AG09309 (cell line): ENCODE measurements around the gene HSD17B1.
"Not testable (repeated sequence)": the region's sequence is repeated elsewhere in the genome, so short reads cannot be mapped to it uniquely, and the experiment has no call there.

Experiments
- DNase-seq: peaks from one replicate; pipeline ENCODE4 v3.0.0-alpha.2; 2010; ENCODE audit warnings: low read depth
- H3K4me3 ChIP-seq: 2 replicates; pipeline ENCODE4 v1.5.1; 2011; ENCODE audit warnings: mild to moderate bottlenecking, low read depth, low read length, moderate library complexity; ENCODE audit not compliant: control insufficient read depth
- TF ChIP-seq, protein P1 (sequence below): IDR thresholded peaks from 2 replicates; pipeline ENCODE4 v1.5.1; 2011; ENCODE audit warnings: mild to moderate bottlenecking, low read depth, low read length, inconsistent platforms; ENCODE audit not compliant: insufficient read depth, control insufficient read depth; ENCODE audit errors: missing control alignments

Gene HSD17B1, protein sequence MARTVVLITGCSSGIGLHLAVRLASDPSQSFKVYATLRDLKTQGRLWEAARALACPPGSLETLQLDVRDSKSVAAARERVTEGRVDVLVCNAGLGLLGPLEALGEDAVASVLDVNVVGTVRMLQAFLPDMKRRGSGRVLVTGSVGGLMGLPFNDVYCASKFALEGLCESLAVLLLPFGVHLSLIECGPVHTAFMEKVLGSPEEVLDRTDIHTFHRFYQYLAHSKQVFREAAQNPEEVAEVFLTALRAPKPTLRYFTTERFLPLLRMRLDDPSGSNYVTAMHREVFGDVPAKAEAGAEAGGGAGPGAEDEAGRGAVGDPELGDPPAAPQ

DNA sequence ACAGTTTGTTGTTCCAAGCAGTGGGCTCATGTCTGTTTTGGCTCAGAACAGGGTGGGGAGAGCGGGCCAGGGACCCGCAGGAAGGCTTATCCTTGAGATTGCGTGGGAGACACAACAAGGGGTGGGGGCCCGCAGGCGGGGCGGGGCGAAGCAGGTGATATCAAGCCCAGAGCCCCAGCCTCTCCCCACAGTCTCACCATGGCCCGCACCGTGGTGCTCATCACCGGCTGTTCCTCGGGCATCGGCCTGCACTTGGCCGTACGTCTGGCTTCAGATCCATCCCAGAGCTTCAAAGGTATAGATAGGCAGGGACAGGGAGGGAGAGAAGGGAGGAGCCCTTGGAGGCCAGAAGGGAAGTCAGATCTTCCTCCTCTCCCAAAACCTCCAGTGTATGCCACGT lies at the start of gene HSD17B1:
Gene HSD17B1 (plus strand): TSS at position 188 of the 400 bp plus-strand sequence. CDS start 11 bp downstream, at position 199.
- peak within 1 kb of the TSS; percentile 97 for H3K4me3 ChIP-seq
- not testable (repeated sequence) for DNase-seq

DNA sequence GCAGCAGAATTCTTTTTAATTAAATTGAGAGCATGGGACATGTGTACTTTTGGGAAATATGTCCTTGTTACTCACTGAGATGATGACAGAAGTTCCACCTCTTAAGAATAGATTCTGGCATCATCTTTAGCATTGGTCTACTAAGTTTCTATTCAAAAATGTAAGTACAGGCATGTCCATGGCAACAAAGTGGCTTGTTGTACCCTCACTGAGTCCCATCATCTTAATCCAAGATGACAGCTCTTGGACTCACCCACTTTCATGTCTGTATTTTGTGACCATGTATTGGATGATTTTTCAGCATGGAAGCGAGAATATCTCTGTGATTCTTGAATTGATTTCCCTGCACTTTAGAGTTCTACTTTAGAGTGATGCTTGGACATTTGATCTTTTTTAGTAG lies 49.8 kb upstream of the HSD17B1 start:
- TF ChIP-seq, protein P1, sequence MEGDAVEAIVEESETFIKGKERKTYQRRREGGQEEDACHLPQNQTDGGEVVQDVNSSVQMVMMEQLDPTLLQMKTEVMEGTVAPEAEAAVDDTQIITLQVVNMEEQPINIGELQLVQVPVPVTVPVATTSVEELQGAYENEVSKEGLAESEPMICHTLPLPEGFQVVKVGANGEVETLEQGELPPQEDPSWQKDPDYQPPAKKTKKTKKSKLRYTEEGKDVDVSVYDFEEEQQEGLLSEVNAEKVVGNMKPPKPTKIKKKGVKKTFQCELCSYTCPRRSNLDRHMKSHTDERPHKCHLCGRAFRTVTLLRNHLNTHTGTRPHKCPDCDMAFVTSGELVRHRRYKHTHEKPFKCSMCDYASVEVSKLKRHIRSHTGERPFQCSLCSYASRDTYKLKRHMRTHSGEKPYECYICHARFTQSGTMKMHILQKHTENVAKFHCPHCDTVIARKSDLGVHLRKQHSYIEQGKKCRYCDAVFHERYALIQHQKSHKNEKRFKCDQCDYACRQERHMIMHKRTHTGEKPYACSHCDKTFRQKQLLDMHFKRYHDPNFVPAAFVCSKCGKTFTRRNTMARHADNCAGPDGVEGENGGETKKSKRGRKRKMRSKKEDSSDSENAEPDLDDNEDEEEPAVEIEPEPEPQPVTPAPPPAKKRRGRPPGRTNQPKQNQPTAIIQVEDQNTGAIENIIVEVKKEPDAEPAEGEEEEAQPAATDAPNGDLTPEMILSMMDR, result no peak
- no peak for DNase-seq
- no peak overlapping the region for H3K4me3 ChIP-seq

DNA sequence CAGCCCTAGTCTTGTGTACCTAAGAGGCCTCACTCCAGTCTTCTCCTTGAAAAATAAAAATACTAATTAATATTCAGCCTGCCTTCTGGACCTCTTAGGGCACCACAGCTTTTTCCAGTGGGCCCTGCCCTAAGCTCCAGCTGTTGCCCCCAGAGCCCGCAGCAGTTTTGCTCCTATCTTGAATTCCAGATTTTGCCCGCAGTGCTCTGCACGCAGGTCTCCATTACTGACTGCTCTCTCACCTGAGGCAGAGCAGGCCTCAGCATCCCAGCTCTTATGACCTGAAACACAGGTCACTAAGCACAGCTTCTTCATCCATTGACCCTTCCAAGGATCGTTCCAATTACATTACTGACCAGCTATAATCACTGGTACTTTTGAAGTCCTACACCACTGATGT lies 45.1 kb upstream of the HSD17B1 start:
- TF ChIP-seq, protein P1, result no peak
- no peak for DNase-seq
- no peak overlapping the region for H3K4me3 ChIP-seq

DNA sequence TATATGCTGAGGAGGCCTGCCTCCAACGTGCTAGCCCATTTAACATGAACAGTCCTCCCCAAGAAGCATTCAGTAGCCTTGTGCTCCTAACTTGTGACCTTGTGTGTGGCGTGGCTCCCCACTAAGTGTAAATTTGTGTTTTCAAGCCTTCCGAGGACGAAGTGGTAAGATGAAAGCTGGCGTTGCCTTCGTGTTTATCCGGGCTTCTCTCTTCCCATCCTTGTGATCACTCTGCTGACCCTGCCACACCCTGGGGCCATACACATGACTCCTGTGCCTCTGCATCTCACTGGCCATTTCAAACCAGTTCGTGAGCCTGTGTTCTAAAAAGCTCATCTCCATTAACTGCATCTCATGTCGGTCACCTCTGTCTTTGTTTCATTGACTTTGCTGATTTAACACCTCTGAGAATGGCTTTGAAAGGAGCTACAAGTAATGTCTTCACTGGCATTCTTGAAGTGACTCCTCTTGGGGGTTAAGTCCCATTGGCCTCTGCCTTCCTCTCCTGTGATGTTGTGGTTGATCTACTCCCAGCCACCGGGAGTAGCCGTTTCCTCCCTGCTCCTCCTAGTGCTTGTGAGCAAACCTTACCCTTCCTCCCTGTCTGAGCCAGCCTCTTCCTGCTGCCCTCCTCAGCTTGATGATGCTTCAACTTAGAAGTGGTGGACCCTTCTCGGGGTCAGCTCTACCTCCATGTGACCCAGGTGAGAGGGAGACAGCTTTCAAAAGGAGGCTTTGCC lies 44.1 kb upstream of the HSD17B1 start:
- no peak overlapping the region for H3K4me3 ChIP-seq
- DNase-seq, result no peak
- TF ChIP-seq, protein P1, result no peak

DNA sequence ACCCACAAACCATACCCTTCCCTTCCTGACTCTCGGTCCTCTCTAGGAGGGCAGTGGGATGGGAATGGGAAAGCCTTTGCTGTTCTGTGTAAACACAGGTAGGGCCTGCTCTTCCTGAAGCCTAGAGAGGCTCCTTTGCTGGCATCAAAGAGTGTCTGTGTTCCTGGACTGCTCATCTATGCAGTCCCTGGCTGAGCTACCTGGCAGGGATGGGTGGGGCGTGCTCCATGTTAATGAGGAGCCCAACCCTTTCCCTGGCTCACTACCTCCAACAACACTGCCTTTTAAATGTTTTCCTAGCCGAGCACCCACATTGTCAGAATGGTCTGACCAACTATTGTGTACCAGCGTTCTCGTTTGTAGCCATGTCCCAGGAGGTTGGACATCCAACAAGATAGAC lies 43.3 kb upstream of the HSD17B1 start:
- no peak for DNase-seq
- TF ChIP-seq, protein P1, result no peak
- no peak overlapping the region for H3K4me3 ChIP-seq

DNA sequence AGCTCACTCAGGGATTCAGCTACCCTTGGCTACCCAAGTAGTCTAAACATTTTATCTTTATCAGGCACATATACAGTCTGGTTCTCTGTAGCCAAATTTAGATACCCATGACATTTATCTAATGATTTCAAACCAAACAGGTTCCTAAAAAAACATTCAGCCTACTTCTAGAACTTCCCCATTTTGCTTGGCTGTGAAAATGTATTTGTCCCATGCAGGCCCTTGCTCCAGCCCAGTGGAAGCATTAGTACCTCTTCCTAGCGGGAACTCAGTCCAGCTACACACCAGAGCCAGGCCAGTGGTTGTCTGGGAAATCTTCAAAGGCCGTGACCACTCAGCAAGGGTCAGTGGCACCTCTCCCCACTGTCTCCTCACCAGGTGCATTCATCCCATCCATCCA lies 42.9 kb upstream of the HSD17B1 start:
- no peak for DNase-seq
- TF ChIP-seq, protein P1, result no peak
- no peak overlapping the region for H3K4me3 ChIP-seq

DNA sequence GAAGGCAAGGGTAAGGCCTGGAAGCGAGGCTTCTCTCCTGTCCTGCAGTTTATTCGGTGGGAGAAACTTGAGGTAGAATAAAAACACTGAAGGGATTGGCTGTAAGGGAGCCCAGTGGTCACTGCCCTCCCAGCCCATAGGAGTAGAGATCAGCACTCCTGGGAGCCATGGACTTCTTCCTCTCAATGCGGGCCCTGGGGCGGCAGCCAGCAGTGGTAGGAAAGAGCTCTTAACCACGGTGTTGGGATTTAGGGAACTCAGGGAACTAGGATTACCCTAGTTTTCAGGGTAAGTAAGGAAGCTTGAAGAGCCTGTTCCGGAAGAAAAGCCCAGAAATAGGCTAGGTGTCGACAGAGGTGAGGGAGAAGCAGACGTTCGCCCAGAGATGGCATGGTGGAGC lies 40.5 kb upstream of the HSD17B1 start:
- TF ChIP-seq, protein P1, result no peak
- DNase-seq, result no peak
- no peak overlapping the region for H3K4me3 ChIP-seq
